GM12874 (cell line): Measurements from ENCODE around the gene COL13A1.

Source experiments
- CTCF ChIP-seq: IDR thresholded peaks from 2 replicates; pipeline ENCODE4 v1.5.1; 2011; ENCODE audit warnings: low read depth, mild to moderate bottlenecking, control low read depth, low read length, moderate library complexity; ENCODE audit not compliant: insufficient read depth

COL13A1 gene

DNA sequence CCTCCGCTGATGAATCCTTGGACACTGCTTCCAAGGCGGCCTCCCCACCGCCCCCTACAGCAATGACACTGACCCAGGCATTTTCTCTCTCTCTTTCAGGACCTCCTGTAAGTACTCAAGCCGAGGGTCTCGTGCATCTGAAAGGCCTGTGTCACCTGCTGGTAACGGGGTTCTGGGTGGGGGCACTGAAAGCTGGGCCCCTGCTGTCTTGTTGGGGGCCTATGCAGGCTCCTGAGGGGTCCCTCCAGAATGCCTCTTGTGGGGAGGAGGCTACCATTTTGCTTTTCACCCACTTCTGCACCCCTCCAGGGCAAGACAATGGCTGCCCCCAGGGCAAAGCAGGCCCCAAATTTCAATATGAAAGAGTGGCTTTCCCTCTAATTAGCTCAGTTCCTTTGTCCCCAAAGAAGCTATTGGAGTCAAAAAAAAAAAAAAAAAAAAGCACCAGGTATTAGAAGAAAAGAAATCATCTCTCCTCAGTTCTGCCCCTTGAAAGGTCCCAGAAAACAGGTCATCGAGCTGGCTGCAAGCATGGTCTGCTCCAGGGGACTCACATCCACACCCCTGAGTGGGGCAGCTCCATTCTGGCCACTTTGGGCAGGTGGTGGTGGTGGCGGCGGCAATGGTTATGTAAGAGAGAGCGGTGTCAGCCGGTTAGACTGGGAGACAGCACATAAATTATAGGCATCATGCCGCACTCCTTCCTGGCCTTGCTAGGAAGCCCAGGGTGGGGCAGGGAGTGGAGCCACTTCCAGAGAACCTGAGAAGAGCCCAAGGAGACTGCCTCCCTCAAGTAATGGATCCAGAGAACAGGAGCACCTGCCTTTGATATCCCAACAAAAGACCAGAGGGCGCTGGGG, 66.2 kb downstream of the COL13A1 start:
- TF ChIP-seq CTCF: no peak

- TF ChIP-seq CTCF: no peak
Measured at GRCh38 chr10:69868821-69869220, 67.1 kb downstream of the COL13A1 start.

GRCh38 chr10:69869291-69869961, 67.7 kb downstream of the COL13A1 start:
- no peak for TF ChIP-seq CTCF

- TF ChIP-seq CTCF: no peak
Measured at GRCh38 chr10:69870591-69870990, 68.9 kb downstream of the COL13A1 start.

DNA sequence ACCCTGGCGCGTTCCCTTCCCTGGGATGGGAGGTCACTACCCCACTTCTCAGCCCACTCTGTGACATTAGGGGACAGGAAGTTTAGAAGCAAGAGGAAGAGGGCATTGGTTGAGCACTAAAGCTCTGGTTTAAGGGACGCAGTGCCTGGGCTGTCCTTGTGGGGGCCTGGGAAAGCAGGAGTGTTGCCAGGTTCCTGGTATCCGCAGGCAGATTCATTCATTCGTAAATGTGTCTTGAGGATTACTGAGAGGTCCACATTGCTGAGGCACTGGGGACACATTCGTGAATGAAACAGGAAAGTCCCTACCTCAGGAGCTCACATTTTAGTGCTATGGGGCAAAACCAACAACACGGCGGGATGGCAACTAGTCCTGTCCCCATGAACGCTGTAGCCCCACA, 69.4 kb downstream of the COL13A1 start:
- no peak for TF ChIP-seq CTCF

GRCh38 chr10:69872323-69872722, 70.6 kb downstream of the COL13A1 start:
- TF ChIP-seq CTCF: no peak

DNA sequence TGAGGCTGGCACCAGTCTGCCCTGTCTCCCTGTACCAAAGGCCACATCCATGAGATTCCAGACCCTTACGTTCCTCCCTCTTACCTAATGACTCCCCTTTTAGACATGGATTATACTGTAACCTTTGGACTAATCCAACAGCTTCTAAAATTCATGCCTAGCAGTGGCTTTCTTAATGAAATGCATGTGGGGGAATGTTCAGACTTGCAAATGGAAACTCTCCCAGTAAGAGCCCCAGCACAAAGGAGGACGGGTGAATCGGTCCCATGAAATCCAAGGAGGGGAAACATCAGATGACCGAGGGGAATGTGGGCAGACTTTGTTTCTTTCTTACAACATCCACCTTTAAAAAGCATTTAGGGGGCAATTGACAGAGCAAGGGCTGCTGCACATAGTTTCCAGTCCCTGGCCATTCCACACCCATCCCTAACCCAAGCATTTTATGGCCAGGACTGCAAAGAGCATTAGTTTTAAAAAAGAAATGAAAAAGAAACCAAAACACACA, 71.5 kb downstream of the COL13A1 start:
- no peak for TF ChIP-seq CTCF
